Panc1 (cell line): ENCODE data around the gene SPRR3. TPM values are rescaled to one million over a fixed set of nuclear protein-coding genes. Genes with fewer than 3 reads are reported as not detected.
A peak's percentile ranks its signal among the peaks of the same experiment; 100 is the strongest.

Source experiments
- ATAC-seq: fragments of 200-7000 bp; cut with Tn5 transposase; 2 replicates; pipeline ENCODE4 v1.9.1; 2020; ENCODE audit warnings: mild to moderate bottlenecking, moderate library complexity
- BruUV-seq: library from RNA; stranded (reverse); fragments of 400-500 nt; replicated peaks from 2 replicates; lab custom pipeline; 2021; lab: Mats Ljungman, UMichigan
- CTCF ChIA-PET: fragments of 300-600 bp; sonication (Branson Sonifier 250); formaldehyde crosslinking; loops from one replicate; lab custom pipeline; 2022; ENCODE audit warnings: antibody characterized with exemption; lab: Charles Lee
- POLR2A ChIA-PET: fragments of 300-600 bp; sonication (Branson Sonifier 250); formaldehyde crosslinking; loops from one replicate; lab custom pipeline; 2022; ENCODE audit warnings: antibody characterized with exemption; lab: Charles Lee
- DNase-seq: peaks from one replicate; pipeline ENCODE4 v3.0.0-alpha.2; 2010; ENCODE audit warnings: low read depth, low spot score
- H3K27ac ChIP-seq: 2 replicates; pipeline ENCODE4 v1.5.1; 2011; ENCODE audit warnings: mild to moderate bottlenecking, low read length, inconsistent platforms
- H3K27me3 ChIP-seq: fragments of 200-500 bp; sonication (Bioruptor generic); 2 replicates; pipeline ENCODE4 v1.6.0; 2014; ENCODE audit warnings: low read length, inconsistent platforms; ENCODE audit not compliant: control insufficient read depth, insufficient read depth
- H3K36me3 ChIP-seq: fragments of 200-500 bp; sonication (Bioruptor generic); 2 replicates; pipeline ENCODE4 v1.5.1; 2014; ENCODE audit warnings: inconsistent platforms, mild to moderate bottlenecking, low read length, moderate library complexity; ENCODE audit not compliant: control insufficient read depth, insufficient read depth
- H3K4me1 ChIP-seq: 2 replicates; pipeline ENCODE4 v1.5.1; 2011; ENCODE audit warnings: inconsistent platforms, mild to moderate bottlenecking, low read length, moderate library complexity; ENCODE audit not compliant: control insufficient read depth, insufficient read depth
- H3K4me3 ChIP-seq, 2 experiments: 2 replicates each; pipeline ENCODE4 v1.5.1; 2011 to 2012; ENCODE audit warnings: low read depth in 2 of 2, low read length in 2 of 2, mild to moderate bottlenecking in 2 of 2, inconsistent platforms in 1 of 2, moderate library complexity in 1 of 2
- H3K9me3 ChIP-seq: fragments of 200-500 bp; sonication (Bioruptor generic); 2 replicates; pipeline ENCODE4 v1.5.1; 2014; ENCODE audit warnings: low read depth, mild to moderate bottlenecking, inconsistent platforms, low read length, moderate library complexity; ENCODE audit not compliant: control insufficient read depth, insufficient read depth
- POLR2AphosphoS5 ChIP-seq: IDR thresholded peaks from 2 replicates; pipeline ENCODE4 v1.6.1; 2012; ENCODE audit warnings: mild to moderate bottlenecking, low read depth, low read length, moderate library complexity
- SIN3A ChIP-seq: IDR thresholded peaks from 2 replicates; pipeline ENCODE4 v1.6.1; 2012; ENCODE audit warnings: low read depth, mild to moderate bottlenecking, low read length, moderate library complexity, borderline replicate concordance; ENCODE audit not compliant: insufficient read depth
- TCF7L2 ChIP-seq: IDR thresholded peaks from 2 replicates; pipeline ENCODE4 v1.6.1; 2011; ENCODE audit warnings: mild to moderate bottlenecking, low read depth, low read length, inconsistent platforms
- in situ Hi-C: cut with HindIII; loops from 2 replicates; pipeline ENCODE4 v1.10.0; 2016; ENCODE audit warnings: low sequenced_read_pairs, low pct_unique_long_range_greater_than_20kb
- intact Hi-C: fragments of 100-400 bp; cut with micrococcal nuclease; formaldehyde crosslinking; loops from one replicate; pipeline ENCODE4 v1.10.0; 2022; ENCODE audit not compliant: unreplicated experiment
- total RNA-seq: library from RNA; stranded (reverse); gene quantifications from one replicate; pipeline ENCODE4 v1.2.1, GENCODE V29; 2021; ENCODE audit not compliant: unreplicated experiment
- TF ChIP-seq, protein P1 (sequence below): fragments of 450-650 bp; IDR thresholded peaks from 2 replicates; pipeline ENCODE4 v1.5.1; 2017; ENCODE audit warnings: mild to moderate bottlenecking
- TF ChIP-seq, protein P2 (sequence below), 2 experiments: IDR thresholded peaks; 2 replicates each; pipeline ENCODE4 v1.6.1; 2011 to 2012; ENCODE audit warnings: low read depth in 2 of 2, control low read depth in 1 of 2, low read length in 1 of 2, mild to moderate bottlenecking in 1 of 2, moderate library complexity in 1 of 2; ENCODE audit not compliant: insufficient read depth in 1 of 2

SPRR3 gene
- total RNA-seq, 1 experiment from 2014 or later = not detected

GRCh38 chr1:152960452-152961044 is 41.0 kb upstream of the SPRR3 start:
- no peak overlapping the region for H3K27ac ChIP-seq
- CTCF ChIA-PET = no interaction called here
- TF ChIP-seq, protein P1, sequence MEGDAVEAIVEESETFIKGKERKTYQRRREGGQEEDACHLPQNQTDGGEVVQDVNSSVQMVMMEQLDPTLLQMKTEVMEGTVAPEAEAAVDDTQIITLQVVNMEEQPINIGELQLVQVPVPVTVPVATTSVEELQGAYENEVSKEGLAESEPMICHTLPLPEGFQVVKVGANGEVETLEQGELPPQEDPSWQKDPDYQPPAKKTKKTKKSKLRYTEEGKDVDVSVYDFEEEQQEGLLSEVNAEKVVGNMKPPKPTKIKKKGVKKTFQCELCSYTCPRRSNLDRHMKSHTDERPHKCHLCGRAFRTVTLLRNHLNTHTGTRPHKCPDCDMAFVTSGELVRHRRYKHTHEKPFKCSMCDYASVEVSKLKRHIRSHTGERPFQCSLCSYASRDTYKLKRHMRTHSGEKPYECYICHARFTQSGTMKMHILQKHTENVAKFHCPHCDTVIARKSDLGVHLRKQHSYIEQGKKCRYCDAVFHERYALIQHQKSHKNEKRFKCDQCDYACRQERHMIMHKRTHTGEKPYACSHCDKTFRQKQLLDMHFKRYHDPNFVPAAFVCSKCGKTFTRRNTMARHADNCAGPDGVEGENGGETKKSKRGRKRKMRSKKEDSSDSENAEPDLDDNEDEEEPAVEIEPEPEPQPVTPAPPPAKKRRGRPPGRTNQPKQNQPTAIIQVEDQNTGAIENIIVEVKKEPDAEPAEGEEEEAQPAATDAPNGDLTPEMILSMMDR = peak; percentile 12; the same call in 1 of the 2 replicates
- TF ChIP-seq TCF7L2 (no peak), SIN3A (no peak)
- in situ Hi-C loops (no loop called here), intact Hi-C loops (no loop called here)
- no TSS peak for BruUV-seq
- no peaks in the 10 kb centered on the region for H3K9me3 ChIP-seq
- H3K4me3 ChIP-seq = no peak overlapping the region
- POLR2A ChIA-PET = no interaction called here
- ATAC-seq (no peak), DNase-seq (no peak)
- H3K4me1 ChIP-seq = no peaks in the 10 kb centered on the region
- no peaks in the 10 kb centered on the region for H3K36me3 ChIP-seq
- no peaks in the 10 kb centered on the region; the same call in 1 of the 2 replicates for H3K27me3 ChIP-seq

GRCh38 chr1:152961226-152961891 is 40.2 kb upstream of the SPRR3 start:
- Histone ChIP-seq H3K36me3 (no peaks in the 10 kb centered on the region), H3K27me3 (no peaks in the 10 kb centered on the region; the same call in 1 of the 2 replicates), H3K4me1 (no peaks in the 10 kb centered on the region), H3K27ac (no peak overlapping the region), H3K9me3 (no peaks in the 10 kb centered on the region), H3K4me3 (no peak overlapping the region)
- ATAC-seq (no peak), DNase-seq (no peak)
- intact Hi-C loops (no loop called here), in situ Hi-C loops (no loop called here)
- ChIA-PET POLR2A (no interaction called here), CTCF (no interaction called here)
- BruUV-seq = no TSS peak
- TF ChIP-seq POLR2AphosphoS5 (no peak), TCF7L2 (no peak), SIN3A (no peak)
- TF ChIP-seq, protein P2, sequence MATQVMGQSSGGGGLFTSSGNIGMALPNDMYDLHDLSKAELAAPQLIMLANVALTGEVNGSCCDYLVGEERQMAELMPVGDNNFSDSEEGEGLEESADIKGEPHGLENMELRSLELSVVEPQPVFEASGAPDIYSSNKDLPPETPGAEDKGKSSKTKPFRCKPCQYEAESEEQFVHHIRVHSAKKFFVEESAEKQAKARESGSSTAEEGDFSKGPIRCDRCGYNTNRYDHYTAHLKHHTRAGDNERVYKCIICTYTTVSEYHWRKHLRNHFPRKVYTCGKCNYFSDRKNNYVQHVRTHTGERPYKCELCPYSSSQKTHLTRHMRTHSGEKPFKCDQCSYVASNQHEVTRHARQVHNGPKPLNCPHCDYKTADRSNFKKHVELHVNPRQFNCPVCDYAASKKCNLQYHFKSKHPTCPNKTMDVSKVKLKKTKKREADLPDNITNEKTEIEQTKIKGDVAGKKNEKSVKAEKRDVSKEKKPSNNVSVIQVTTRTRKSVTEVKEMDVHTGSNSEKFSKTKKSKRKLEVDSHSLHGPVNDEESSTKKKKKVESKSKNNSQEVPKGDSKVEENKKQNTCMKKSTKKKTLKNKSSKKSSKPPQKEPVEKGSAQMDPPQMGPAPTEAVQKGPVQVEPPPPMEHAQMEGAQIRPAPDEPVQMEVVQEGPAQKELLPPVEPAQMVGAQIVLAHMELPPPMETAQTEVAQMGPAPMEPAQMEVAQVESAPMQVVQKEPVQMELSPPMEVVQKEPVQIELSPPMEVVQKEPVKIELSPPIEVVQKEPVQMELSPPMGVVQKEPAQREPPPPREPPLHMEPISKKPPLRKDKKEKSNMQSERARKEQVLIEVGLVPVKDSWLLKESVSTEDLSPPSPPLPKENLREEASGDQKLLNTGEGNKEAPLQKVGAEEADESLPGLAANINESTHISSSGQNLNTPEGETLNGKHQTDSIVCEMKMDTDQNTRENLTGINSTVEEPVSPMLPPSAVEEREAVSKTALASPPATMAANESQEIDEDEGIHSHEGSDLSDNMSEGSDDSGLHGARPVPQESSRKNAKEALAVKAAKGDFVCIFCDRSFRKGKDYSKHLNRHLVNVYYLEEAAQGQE (IDR thresholded peaks at IDR 0.05; ENCODE audit: insufficient read depth in 1 of 2, low read depth in 2 of 2, low read length in 1 of 2) = no peak
- TF ChIP-seq, protein P1 = no peak
